ENCODE data around the gene SDHA. TPM values are rescaled to one million over a fixed set of nuclear protein-coding genes. Genes with fewer than 3 reads are reported as not detected.

SDHA gene
- total RNA-seq, 1 donor from 2014 or later, result 757 TPM

GRCh38 chr5:171801-172331 is 46.3 kb upstream of the SDHA start:
- H3K27ac ChIP-seq (replicated peaks), result no peak overlapping the region
- H3K36me3 ChIP-seq, result no peaks in the 10 kb centered on the region
- no peak overlapping the region for H3K4me3 ChIP-seq
- no peaks in the 10 kb centered on the region for H3K9me3 ChIP-seq (replicated peaks)
- no peak for TF ChIP-seq CTCF (IDR thresholded peaks at IDR 0.05; ENCODE audit: borderline replicate concordance)
- peaks cover 20% of the 10 kb centered on the region for H3K4me1 ChIP-seq
- DNase-seq, result no peak
- intact Hi-C loops (cut with micrococcal nuclease), result no loop called here
- H3K27me3 ChIP-seq (ENCODE audit: low read depth), result peaks cover 7% of the 10 kb centered on the region

- H3K36me3 ChIP-seq, result no peaks in the 10 kb centered on the region
- H3K9me3 ChIP-seq (replicated peaks), result no peaks in the 10 kb centered on the region
- no peak overlapping the region for H3K4me3 ChIP-seq
- no peak for DNase-seq
- intact Hi-C loops (cut with micrococcal nuclease), result no loop called here
- H3K4me1 ChIP-seq, result peaks cover 20% of the 10 kb centered on the region
- H3K27me3 ChIP-seq (ENCODE audit: low read depth), result peaks cover 7% of the 10 kb centered on the region
- TF ChIP-seq CTCF (IDR thresholded peaks at IDR 0.05; ENCODE audit: borderline replicate concordance), result no peak
- H3K27ac ChIP-seq (replicated peaks), result no peak overlapping the region
These were observed 45.7 kb upstream of the SDHA start for GRCh38 chr5:172421-172820.

GRCh38 chr5:172841-173251 is 45.3 kb upstream of the SDHA start:
- no peaks in the 10 kb centered on the region for H3K9me3 ChIP-seq (replicated peaks)
- no peaks in the 10 kb centered on the region for H3K36me3 ChIP-seq
- peaks cover 7% of the 10 kb centered on the region for H3K27me3 ChIP-seq (ENCODE audit: low read depth)
- intact Hi-C loops (cut with micrococcal nuclease), result no loop called here
- no peak for TF ChIP-seq CTCF (IDR thresholded peaks at IDR 0.05; ENCODE audit: borderline replicate concordance)
- peaks cover 20% of the 10 kb centered on the region for H3K4me1 ChIP-seq
- H3K4me3 ChIP-seq, result no peak overlapping the region
- no peak for DNase-seq
- no peak overlapping the region for H3K27ac ChIP-seq (replicated peaks)

GRCh38 chr5:173392-174290 is 44.5 kb upstream of the SDHA start:
- no peak for TF ChIP-seq CTCF (IDR thresholded peaks at IDR 0.05; ENCODE audit: borderline replicate concordance)
- H3K4me3 ChIP-seq, result no peak overlapping the region
- H3K9me3 ChIP-seq (replicated peaks), result no peaks in the 10 kb centered on the region
- H3K36me3 ChIP-seq, result no peaks in the 10 kb centered on the region
- peaks cover 7% of the 10 kb centered on the region for H3K27me3 ChIP-seq (ENCODE audit: low read depth)
- DNase-seq, result no peak
- H3K4me1 ChIP-seq, result peaks cover 14% of the 10 kb centered on the region
- intact Hi-C loops (cut with micrococcal nuclease), result no loop called here
- no peak overlapping the region for H3K27ac ChIP-seq (replicated peaks)

GRCh38 chr5:174291-174600 is 43.9 kb upstream of the SDHA start:
- DNase-seq, result no peak
- peaks cover 7% of the 10 kb centered on the region for H3K27me3 ChIP-seq (ENCODE audit: low read depth)
- TF ChIP-seq CTCF (IDR thresholded peaks at IDR 0.05; ENCODE audit: borderline replicate concordance), result no peak
- H3K27ac ChIP-seq (replicated peaks), result no peak overlapping the region
- H3K4me3 ChIP-seq, result no peak overlapping the region
- H3K4me1 ChIP-seq, result peaks cover 8% of the 10 kb centered on the region
- no peaks in the 10 kb centered on the region for H3K9me3 ChIP-seq (replicated peaks)
- intact Hi-C loops (cut with micrococcal nuclease), result no loop called here
- no peaks in the 10 kb centered on the region for H3K36me3 ChIP-seq

Measured in left ventricle myocardium inferior (tissue), 1 donor.